Stimulated activated CD8-positive, alpha-beta memory T cell treated with anti-CD3 and anti-CD28 coated beads, Interleukin-4, amount 100 ng/mL, for 1 hour (primary cell): ENCODE data around the gene FAM241A.
"Not testable (repeated sequence)": the region's sequence is repeated elsewhere in the genome, so short reads cannot be mapped to it uniquely, and the experiment has no call there.

Source experiments
- DNase-seq, 2 donors: peaks; one replicate each; pipeline ENCODE4 v3.0.0-alpha.2; 2020; ENCODE audit warnings: low read depth in 2 of 2, low spot score in 1 of 2

The FAM241A gene

DNA sequence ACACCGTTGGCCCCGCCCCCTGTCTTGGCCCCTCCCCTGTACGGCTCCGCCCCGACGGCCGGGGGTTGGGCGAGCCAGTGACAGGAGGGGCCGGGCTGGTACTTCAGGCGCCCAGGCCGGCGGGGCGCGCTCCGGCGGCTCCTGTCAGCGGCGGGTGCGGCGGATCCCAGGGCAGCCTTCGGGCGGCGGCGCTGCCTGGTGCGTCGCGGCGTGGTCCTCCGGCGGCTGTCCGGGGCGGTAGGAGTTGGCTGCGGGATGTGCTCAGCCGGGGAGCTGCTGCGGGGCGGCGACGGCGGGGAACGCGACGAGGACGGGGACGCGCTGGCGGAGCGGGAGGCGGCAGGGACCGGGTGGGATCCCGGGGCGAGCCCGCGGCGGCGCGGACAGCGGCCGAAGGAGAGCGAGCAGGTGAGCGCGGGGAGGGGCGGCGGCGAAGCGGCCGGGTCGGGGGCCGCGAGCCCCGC lies at the start of gene FAM241A:
TSS of gene FAM241A (plus strand) at position 129 of the 464 bp plus-strand sequence. CDS start at position 256, 127 bp downstream.
- DNase-seq = peak; percentile 81 to 84

DNA sequence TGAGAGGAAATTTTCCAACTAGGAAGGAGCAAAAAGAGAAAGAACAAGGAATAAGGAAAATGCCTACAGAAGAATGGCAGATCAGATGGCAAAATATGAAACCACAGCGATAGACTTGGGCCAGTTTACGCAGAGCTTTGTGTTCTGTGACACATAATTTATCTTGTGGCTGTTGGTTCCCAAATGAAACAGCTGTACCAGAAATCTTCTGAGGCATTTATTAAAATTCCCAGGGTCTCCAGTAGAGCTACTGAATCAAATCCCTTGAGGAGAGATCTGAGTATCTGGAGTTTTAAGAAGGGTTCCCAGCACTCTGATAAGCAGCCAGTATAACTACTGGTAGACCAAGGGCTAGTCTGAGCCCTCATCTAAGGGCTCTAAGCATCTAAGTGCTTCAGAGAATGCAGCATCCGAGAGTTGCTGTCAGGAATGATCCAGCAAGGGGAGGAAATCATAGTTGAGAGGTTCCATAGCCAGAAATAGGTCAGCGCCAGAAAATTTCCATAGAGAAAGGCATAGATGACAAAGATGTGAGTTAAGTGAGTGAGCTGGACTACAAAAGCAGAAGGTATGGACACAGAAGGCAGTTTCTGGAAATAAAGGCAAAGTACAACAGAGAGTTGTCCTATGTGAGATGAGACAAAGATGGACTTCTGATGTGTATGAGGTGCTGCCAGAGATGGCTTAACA lies 46.3 kb upstream of the FAM241A start:
- DNase-seq = no peak

DNA sequence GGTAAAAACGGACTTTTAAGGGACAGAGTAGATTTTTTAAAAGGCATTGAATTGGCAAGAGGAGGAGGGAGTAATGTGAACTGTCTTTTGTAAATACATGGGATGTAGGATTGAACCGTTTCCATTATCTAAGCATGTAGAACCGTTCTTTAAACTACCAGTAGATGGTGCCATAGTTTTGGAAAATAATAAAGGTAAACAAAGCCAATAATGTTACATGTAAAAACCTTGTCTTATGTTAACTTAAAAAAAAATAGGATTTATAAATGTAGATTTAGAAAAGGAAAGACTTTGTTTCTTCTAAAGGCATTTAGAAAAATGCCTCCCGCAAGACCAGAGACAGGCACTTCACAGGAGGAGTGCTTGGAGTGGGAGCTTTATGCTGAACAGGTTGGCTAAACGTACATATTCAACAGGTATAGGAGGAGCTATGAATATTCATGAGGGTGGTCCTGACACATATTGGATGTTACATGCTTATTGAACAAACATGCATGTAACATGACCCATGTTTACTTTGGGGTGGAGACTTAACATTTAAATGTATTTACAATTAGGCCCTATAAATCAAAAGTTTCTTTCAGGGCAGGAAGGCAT lies 45.5 kb upstream of the FAM241A start:
- DNase-seq = no peak

DNA sequence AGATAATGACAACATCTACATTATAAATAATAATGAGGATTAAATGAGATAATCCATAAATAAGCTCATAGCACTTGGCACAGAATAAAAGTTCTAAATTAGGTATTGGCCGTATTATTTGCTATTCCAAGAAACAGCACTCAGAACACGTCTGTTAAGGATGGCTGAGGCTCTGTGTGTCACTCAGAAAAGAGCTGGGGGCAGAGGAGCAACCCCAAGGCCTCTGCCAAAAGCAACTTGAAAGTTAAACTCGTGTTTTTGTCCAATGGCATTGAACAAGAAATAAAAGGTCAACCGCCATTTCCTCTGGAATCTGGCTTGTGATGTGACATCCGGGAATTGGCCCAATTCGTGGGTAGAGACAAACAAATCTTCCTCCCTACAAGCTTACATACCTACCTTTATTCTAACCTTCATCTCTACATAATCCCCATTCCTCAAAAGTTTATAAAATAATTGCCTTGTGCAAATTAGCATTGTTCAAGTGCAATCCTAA lies 42.3 kb upstream of the FAM241A start:
- DNase-seq = no peak

DNA sequence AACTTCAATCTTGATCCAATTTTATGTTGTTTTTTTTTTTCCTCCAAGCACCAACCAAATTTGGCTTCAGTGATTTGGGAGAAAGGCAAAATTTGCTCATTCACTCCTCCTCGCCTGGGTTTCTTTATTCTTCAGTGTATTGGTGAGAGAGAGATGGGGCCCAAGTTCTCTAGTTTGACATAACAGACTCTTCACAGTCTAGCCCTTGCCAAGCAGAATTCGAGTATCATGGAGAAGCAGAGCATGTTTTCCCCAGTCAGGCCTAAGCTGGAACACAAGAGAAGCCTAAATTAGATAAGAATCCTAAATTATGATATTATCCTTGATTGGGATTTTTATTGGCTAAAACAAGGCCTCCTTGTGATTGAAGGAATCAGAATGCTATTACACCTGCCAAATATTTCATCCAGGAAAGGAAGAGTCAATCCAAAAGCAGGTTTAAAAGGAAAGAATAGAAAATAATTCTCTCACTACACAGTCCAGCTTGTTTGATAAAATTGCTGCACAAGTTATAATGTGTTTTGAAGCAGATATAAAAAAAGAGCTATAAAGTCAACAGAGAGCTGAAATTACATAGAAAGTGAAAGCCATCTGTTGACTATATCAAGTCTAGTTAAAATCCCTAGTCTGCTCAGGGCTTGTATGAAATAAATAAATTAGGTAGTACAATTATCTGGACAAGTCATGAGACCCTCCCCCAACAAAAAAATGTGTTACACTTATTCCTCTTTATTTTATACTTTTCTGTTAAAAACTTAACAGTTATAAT lies 39.9 kb upstream of the FAM241A start:
- no peak for DNase-seq

DNA sequence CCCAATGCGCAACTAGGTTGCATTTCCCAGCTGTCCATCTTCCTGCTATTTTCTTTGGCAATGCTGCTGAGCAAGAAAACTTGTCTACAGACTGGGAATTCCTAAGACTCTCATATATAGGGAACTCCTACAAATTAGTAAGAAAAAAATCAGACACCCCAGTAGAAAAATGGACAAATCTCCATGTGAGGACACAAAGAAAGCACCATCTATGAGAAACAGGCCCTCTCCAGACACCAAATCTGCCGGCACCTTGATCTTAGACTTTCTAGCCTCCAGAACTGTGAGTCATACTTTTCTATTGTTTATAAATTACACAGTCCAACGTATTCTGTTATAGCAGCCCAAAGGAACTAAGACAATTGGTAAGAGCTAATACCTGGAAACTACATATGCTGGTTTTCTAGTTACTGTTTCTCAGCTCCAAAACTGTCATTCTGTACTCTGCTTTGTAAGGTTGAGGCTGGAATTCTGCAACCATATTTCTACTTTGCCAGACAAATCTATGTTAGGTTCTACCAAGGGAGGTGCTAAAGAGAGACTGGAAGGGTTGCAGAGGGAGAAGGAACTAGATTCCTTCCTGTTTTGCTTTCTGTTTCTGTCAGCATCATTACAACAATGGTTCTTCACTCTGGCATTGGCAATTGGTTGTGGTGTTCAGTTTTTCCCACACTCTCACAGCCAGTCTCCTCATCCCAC lies 35.7 kb upstream of the FAM241A start:
- no peak for DNase-seq

DNA sequence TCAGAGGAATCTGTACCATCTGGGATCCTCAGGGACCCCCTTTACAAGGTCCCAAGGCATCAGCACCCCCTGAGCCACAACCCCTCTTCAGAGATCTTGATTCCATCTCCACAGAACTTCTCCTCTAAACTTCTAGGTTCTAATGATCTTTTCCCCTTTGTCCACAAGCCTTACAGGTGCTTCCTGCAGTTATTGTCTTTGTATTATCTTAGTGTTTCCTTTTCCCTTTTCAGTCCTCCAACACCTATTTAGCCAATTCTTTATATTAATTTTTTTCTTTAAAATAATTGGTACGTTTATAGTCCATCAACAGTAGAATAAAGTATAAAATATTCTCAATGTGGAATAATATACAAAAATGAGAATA lies 35.2 kb upstream of the FAM241A start:
- DNase-seq = no peak

DNA sequence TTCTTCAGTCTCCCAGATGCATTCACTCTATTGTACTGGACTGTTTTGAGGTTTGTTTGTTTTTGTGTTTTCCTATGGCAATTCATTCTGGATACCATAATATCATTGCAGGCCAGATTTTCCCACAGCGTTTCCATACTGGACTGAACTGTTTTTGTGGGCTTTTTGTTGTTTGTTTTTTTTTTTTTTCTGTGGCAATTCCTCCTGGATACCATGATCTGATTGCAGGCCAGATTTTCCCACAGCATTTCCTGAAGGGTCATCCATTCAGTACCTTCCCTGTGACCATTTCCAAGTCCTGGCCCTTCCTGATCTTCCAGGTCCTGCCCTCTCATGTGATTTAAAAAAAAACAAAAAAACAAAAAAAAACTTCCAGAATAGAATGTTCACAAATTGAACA lies 33.9 kb upstream of the FAM241A start:
- no peak for DNase-seq

DNA sequence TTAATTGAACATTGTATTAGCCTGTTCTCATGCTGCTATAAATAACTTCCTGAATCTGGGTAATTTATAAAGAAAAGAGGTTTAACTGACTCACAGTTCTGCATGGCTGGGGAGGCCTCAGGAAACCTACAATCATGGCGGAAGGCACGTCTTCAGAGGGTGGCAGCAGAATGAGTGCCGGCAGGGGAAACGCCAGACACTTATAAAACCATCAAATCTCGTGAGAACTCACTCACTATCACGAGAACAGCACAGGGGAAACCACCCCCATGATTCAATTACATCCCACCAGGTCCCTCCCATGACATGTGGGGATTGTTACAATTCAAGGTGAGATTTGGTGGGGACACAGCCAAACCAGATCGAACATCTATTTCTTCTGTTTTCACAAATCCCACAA lies 33.2 kb upstream of the FAM241A start:
- not testable (repeated sequence) for DNase-seq

DNA sequence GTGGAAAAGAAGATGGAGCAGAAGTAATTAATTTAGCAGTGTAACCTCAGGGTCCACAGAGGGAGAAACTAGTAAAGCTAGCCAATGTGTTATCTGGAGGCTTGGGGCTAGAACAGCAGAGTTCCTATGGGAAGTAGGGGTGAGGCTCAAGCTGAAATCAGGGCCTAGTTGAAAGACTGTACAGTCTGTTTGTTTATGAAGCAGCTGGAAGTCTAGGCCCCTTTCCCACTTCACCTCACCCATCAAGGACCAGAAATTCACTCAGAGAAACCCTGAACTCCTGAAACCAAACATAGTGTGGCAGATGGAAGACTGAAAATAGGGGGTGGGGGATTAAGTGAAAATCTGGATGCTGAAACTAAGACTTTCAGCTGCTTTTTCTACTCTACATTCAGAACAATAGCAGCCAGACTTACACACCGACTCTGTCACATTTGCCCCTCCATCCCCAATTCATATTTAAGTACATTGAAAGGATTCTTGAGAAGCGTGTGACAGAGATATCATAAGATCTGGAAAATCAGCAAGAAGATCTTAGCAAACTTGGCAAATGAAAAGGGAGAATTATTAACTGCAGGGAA lies 32.6 kb upstream of the FAM241A start:
- no peak for DNase-seq

DNA sequence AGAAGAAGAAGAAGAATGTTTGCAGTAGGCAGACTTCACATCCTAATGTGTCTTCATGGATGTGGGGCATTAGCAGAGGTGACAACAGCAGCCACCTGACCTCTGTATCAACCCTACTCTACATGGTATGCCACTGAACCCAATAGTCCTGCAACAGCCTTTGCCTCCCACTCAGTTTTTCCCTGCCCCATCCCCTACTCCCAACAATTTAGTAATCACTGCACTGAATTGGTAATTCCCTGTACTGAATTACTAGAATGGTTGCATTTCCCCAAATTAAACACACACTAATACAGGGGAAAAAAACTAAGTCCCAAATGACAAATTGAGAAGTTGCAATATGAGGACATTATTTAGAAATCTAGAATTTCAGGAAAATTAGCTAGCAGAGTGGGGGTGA lies 31.4 kb upstream of the FAM241A start:
- DNase-seq = no peak

DNA sequence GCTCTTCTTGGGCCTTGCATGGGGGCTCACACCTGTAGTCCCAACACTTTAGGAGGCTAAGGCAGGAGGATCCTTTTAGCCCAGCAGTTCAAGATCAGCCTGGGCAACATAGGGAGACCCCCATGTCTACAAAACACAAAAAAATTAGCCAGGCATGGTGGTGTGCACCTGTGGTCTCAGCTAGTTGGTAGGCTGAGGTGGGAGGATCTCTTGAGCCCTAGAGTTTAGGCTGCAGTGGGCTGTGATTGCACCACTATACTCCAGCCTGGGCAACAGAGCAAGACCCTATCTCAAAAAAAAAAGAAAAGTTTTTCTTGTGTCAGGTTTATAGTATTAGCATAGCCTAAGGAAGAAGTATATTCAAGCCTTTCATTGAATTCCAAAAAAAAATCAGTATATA lies 30.8 kb upstream of the FAM241A start:
- DNase-seq = no peak

DNA sequence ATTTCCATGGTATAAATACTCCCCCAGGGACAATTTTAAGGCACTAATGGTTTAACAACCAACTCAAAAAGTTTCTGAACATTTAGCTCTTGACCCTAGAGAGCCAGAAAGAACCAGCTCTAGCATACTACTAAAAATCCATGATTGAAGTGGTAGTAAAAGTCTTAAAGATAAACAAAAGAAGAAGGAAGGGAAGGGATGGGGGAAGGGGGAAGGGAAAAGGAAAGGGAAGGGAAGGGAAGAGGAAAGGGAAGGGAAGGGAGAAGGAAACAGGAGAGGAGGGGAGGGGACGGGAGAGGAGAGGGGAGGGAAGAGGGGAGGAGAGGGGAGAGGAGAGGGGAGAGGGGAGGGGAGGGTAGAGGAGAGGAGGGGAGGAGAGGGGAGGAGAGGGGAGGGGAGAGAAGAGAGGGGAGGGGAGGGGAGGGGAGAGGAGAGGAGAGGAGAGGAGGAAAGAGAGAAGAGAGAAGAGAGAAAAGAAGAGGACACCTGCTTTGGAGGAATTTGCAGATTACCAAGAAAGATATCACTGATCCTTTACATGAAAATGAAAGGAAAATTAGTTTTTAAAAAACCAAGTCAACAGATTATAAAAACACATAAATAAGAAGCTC lies 26.4 kb upstream of the FAM241A start:
- no peak for DNase-seq

DNA sequence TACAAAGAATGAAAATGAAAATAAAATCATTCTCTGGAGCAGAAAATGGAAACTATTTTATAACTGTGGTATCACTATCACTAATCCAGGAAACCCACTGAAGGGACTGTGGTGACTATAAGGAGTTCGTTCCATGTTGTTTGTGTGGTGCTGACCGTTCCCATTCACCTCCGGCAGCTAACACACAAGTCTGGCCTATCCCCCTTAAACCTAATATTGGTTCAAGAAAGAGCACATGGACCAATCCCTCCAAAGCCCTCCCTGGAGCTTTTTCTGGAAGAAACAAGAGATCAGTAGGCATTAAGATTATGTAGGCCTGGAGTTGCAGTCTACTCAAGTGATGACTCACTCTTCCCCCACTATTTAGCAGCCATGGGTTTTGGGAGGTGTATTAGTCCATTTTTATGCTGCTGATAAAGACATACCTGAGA lies 25.9 kb upstream of the FAM241A start:
- no peak for DNase-seq

DNA sequence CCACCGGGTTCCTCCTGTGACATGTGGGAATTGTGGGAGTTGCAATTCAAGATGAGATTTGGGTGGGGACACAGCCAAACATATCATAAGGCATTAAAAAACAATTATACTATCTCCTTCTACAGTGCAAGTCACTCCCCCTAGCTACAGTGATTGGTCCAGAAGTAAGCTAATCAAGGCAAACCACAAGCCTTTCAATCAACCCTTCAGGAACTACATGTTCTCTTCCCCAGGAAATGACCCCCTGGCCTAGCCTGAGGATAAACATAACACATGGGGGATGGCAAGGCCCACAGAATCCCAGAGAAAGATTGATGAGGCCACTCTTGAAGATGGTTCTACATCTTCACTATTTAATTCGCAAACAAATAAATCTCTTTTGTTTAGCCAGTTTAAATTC lies 25.2 kb upstream of the FAM241A start:
- no peak for DNase-seq

DNA sequence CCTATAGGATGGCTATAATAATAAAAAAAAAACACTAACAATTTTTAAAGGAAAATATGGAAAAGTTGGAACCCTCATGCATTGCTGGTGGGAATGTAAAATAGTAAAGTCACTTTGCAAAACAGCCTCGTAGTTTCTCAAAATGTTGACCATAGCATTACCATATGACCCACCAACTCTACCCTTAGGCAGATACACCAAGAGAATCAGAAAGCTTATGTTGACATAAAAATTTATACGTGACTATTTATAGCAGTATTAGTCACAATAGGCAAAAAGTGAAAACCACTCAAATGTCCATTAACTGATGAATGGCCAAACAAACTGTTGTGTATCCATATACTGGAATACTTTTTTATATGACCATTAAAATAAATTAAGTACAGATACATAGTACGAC lies 19.8 kb upstream of the FAM241A start:
- DNase-seq = no peak

DNA sequence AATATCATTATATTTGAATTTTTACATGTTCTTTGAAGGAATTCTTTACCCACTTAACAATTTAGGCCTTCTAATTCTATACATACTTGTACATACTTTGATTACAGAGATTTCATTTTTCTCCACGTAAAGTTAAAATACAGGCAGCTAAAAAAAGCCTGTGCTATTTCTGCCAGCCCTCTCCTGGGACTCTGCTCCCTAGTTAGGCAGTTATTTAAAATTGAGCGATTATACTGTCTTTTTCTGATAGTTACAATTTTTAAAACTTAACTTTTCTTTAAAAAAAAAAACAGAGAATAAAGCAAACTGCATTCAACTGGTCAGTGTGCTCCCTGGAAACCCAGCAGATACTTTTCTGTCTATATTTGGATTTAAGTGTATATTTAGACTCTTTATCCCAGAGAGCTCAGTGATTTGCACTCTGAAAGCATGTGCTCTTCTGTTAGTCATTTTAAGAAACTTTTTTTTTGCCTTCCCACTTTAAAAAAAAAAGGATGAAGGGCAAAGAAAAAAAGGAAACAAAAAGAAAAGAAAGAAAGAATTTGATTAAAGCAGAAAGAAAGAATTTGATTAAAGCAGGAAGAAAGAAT lies 18.1 kb upstream of the FAM241A start:
- no peak for DNase-seq

DNA sequence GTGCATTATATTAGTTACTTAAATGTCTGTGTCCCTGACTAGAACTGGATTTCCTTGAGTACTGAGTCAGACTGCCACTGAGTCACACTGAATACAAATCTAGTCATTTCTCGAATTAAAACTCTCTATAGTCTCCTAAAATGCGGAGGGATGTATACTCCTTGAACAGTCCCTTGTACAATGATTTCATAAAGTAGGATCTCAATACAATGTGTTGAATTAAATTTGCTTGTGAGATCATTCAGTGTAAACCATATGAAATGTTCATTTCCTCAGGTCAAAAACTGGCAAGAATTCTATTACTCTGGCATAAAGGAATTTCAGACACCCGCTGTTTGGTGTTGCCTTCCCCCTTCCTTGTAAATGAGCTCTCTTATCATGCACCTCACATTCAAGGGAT lies 17.5 kb upstream of the FAM241A start:
- no peak for DNase-seq

DNA sequence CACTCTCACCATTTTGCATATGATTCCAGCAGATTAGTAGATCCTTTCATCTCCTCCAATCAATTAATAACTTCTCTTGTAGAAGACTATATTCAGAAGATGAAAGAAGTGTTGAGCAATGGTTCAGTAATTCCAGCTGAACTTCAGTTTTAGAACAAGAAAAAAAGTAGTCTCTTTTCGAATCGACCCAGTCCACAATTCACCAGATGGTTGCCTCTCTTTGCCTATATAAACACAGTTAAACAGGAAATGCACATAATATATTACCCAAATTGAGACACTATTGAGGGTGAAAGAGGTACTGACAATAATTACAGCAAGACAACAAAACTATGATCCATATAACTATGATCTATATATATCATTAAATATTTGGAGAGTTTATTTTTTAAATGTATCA lies 16.8 kb upstream of the FAM241A start:
- no peak for DNase-seq

DNA sequence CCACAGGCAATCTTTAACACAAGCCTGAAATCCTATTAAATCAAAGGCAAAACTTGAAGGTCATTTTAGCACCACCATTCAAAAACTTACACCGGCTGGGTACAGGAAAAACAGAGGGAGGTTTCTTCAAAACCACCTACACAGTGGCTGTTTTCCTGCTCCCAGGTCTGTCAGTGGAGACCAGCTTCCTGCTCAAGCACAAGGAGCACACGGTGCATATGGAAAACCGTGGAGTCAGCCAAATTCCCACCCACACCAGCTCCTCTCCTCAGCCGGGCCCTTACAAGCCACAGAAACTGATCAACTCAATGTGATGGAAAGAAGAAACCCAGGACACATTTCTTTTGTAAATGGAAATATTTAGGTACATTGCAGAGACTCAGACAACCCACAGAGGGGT lies 14.3 kb upstream of the FAM241A start:
- no peak for DNase-seq
